A204.1 (cell line): ENCODE measurements around the gene MAP3K7CL.

Source experiments
- FAIRE-seq: peaks from 2 replicates; lab custom pipeline; 2012; peaks lifted over from hg19 to GRCh38; lab: Jason Lieb, UNC

MAP3K7CL gene

GRCh38 chr21:29168891-29169315, 38.5 kb downstream of the MAP3K7CL start:
- no peak for FAIRE-seq

- FAIRE-seq, result peak; percentile 14
Observed at GRCh38 chr21:29170944-29171343, 40.5 kb downstream of the MAP3K7CL start.

DNA sequence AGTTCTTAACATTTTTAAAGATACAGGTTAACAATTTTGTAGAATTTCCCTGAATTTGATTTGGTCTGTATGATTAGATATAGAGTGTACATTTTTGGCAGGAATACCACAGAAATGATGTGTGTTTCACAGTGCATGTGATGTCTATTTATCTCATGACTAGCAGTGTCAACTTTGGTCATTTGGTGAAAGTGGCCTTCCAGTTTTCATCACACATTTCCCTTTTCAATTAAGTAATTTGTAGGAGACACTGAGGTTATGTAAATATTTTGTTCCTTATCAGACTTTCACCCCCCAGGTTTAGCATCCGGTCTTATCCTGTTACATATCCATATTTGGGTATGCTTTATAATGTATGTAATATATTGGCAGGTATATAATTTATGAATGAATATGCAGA, 41.8 kb downstream of the MAP3K7CL start:
- no peak for FAIRE-seq

DNA sequence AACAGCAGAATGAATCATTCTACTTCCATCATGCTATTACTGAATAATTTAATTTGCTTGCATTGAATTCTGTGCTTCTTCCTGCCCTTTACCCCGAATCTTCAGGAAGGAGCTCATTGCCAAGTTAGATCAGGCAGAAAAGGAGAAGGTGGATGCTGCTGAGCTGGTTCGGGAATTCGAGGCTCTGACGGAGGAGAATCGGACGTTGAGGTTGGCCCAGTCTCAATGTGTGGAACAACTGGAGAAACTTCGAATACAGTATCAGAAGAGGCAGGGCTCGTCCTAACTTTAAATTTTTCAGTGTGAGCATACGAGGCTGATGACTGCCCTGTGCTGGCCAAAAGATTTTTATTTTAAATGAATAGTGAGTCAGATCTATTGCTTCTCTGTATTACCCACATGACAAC, 44.2 kb downstream of the MAP3K7CL start:
- no peak for FAIRE-seq

- FAIRE-seq, result no peak
Observed at GRCh38 chr21:29175408-29176134, 45.1 kb downstream of the MAP3K7CL start.

DNA sequence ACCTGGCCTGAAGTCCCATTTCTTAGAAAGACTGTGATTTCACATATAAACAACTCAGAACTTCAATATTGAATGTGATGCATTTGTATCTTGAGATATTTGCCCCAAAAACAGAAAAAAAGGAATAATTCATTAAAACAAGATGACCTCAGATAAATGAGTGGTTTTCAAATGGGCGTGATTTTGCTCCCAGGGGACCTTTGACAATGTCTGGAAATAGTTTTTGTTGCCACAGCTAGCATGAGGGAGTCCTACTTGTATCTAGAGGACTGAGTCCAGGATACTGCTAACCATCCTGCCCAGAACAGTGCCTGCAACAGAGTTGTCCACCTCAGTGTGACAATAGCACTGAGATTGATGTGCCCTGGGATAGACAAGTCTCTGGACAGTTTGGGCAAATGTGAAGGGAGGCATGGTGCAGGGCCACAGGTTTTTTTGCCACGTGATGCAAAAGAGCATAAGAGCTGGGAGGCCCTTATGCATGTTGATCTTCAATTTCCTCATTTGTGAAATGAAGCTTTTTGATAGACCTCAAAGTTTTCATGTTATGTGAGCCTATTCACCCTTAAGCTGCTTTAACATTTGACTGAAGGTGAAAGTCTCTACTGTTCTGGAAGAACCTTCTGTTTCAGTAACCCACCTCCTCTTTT, 46.2 kb downstream of the MAP3K7CL start:
- FAIRE-seq, result no peak

GRCh38 chr21:29177800-29178199, 47.4 kb downstream of the MAP3K7CL start:
- no peak for FAIRE-seq

DNA sequence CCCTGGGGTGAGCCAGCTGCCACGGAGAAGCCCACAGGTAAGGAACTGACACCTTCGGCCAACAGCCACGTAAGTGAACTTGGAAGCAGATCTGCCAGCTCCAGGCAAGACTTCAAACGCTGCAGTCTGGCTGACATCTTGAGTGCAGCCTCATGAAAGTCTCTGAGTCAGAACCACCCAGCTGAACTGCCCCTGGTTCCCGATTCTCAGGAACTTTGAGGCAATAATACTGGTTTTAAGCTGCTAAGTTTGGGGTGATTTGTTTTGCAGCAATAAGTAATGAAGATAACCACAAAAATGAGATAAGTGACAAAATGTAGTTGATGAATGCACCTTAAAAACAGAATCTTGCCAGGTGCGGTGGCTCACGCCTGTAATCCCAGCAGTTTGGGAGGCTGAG, 48.5 kb downstream of the MAP3K7CL start:
- no peak for FAIRE-seq

- no peak for FAIRE-seq
Observed at GRCh38 chr21:29179503-29179902, 49.1 kb downstream of the MAP3K7CL start.

GRCh38 chr21:29181799-29182470, 51.5 kb downstream of the MAP3K7CL start:
- no peak for FAIRE-seq

GRCh38 chr21:29182691-29183092, 52.2 kb downstream of the MAP3K7CL start:
- FAIRE-seq, result no peak

- FAIRE-seq, result no peak
Observed at GRCh38 chr21:29184037-29184436, 53.6 kb downstream of the MAP3K7CL start.

GRCh38 chr21:29185172-29185571, 54.7 kb downstream of the MAP3K7CL start:
- no peak for FAIRE-seq

- FAIRE-seq, result no peak
Observed at GRCh38 chr21:29185633-29186032, 55.2 kb downstream of the MAP3K7CL start.

GRCh38 chr21:29186246-29186645, 55.8 kb downstream of the MAP3K7CL start:
- FAIRE-seq, result no peak

DNA sequence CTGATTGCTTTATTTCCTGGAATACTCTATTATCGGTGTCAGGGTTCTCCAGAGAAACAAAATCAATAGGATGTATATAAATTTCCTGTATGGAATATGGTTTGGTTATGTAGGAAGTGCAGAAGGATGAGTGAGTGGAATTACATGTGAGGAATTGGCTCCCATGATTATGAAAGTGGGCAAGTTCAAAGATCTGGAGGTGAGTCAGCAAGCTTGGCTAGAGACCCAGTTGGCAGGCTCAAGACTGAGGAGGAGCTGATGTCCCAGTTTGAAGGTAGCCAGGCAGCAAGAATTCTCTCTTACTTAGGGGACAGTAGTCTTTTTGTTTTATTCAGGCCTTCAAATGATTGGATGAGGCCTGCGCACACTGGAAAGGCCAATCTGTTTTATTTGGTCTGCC, 57.5 kb downstream of the MAP3K7CL start:
- no peak for FAIRE-seq

DNA sequence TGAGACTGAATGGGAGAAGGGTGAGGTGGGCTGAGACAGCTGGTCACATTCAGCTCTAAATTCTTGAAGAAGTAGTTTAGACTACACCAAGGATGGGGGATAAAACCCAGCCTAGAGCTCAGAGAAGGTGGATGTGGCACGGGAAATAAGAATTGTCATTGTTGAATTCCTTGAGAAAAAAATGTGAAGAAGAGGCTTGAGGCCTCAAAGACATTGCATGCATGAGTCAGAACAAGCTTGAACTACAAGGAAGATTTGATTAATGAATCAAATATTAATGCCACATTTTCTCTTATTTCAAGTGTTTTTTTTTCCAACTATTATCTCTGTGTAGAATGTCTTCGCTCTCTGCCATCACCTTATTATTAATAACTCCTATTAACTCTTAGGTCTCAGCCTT, 58.9 kb downstream of the MAP3K7CL start:
- FAIRE-seq, result no peak

- no peak for FAIRE-seq
Observed at GRCh38 chr21:29190923-29191331, 60.5 kb downstream of the MAP3K7CL start.

DNA sequence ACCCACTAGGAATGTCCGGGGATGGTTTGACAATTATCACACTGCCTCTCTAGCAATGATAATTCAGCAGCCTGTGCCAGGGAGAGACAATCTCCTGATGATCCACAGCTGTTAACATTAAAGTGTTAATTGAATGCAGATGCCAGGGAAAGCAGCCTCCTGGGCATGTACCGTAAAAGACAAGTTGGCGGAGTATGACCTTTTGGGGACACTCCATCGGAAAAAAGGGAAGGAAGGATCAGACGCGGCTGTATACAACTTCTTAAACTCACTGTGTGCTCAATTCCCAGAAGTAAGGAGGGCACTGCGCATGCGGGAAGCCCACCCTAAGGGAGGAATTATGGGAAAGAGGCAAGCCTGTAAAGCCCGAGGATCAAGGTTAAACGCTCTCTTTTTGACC, 62.6 kb downstream of the MAP3K7CL start:
- no peak for FAIRE-seq

DNA sequence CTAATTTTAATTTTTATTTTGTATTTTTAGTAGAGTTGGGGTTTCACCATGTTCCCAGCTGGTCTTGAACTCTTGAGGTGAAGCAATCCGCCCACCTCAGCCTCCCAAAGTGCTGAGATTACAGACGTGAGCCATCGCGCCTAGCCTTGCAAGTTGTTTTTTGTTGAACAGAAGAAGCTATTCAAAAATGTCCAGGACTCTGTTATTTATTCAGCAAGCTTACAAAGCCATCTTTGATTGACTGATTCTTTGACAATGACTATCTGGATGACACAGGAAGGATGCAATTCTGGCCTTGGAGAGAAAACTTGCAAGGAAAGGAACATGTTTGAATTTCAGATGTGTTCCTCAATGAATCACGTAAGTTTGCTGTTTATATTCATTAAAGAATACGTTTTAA, 63.5 kb downstream of the MAP3K7CL start:
- FAIRE-seq, result no peak

GRCh38 chr21:29194342-29194741, 63.9 kb downstream of the MAP3K7CL start:
- FAIRE-seq, result no peak

DNA sequence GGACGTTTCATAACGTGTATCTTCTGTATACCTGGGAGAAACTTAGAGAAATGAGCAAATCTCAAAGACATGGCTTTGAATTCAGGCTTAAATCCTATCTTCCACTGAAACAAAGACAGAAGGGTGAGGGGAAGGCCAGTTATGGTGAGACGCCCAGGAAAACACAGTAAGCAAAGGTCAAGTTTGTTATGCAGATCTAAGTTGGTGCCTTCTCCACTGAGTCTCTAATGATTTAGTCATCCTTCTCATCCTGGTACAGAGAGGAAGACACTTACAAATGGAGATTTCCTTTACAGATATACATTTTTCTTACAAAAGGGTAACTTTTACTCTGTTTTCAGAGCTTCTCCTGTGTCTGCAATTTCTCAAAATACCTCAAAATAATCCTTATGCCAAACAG, 64.4 kb downstream of the MAP3K7CL start:
- no peak for FAIRE-seq

DNA sequence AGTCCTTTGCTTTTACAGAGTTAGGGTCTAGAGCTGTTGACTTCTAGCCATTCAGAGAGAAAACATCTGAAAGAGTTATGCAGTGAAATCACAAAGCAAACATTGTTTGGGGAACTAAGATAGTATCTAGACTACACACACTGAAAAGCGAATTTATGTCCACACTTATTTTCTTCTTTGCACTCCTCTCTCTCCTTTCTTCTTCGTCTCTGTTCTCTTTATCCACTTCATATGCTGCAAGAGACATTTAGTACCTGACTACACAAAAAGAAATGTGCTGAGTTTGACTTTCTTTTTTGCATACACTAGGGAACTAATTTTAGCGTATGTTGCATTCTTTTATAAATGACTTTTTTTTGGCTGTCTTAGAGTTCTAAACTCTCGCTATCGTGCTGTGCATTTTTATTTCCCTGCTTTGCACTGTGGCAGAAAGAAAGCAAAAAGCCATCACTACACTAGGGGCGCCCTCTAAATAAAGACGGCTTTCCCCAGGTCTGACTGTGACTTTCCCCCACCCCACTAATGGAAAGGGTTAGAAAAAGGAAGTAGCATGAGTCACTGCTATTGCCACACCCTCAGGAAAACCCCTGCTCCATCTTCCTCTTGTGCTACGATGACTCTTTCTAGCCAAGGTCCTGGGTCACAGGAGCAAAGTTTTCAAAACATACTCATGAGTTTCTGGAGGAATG, 65.7 kb downstream of the MAP3K7CL start:
- no peak for FAIRE-seq
